Superior temporal gyrus (tissue), 1 donor: ENCODE measurements around the gene SHMT1.
"Not testable (repeated sequence)": the region's sequence is repeated elsewhere in the genome, so short reads cannot be mapped to it uniquely, and the experiment has no call there.

Experiments used
- DNase-seq: peaks from one replicate; pipeline ENCODE4 v3.0.0-alpha.2; 2016; ENCODE audit errors: extremely low spot score

SHMT1 gene

GRCh38 chr17:18378614-18379013 is 15.3 kb upstream of the SHMT1 start:
- not testable (repeated sequence) for DNase-seq

GRCh38 chr17:18378205-18378505 is 14.8 kb upstream of the SHMT1 start:
- DNase-seq = no peak

GRCh38 chr17:18377437-18378204 is 14.3 kb upstream of the SHMT1 start, which contains the start of gene EVPLL:
Gene EVPLL (plus strand): TSS chr17:18377778. CDS start chr17:18380938, 3,160 bp downstream.
- DNase-seq = no peak

GRCh38 chr17:18374216-18374615 is 10.9 kb upstream of the SHMT1 start:
- DNase-seq = no peak

- not testable (repeated sequence) for DNase-seq
Measured at GRCh38 chr17:18373181-18373580, 9.8 kb upstream of the SHMT1 start.

GRCh38 chr17:18371455-18371854 is 8.1 kb upstream of the SHMT1 start:
- DNase-seq = no peak

GRCh38 chr17:18370761-18371160 is 7.4 kb upstream of the SHMT1 start:
- no peak for DNase-seq

- DNase-seq = no peak
Measured at GRCh38 chr17:18368946-18369345, 5.6 kb upstream of the SHMT1 start.

GRCh38 chr17:18364166-18364565 is 816 bp upstream of the SHMT1 start:
- no peak for DNase-seq

GRCh38 chr17:18362698-18363100 is 651 bp downstream of the SHMT1 start:
- DNase-seq = peak; percentile 93

GRCh38 chr17:18361837-18362697 is 1.3 kb downstream of the SHMT1 start:
- DNase-seq = peak; percentile 62

GRCh38 chr17:18360518-18360917 is 2.8 kb downstream of the SHMT1 start:
- no peak for DNase-seq

- DNase-seq = peak; percentile 39
Measured at GRCh38 chr17:18356624-18357023, 6.7 kb downstream of the SHMT1 start.

GRCh38 chr17:18353541-18353940 is 9.8 kb downstream of the SHMT1 start:
- DNase-seq = no peak

GRCh38 chr17:18344021-18344420 is 19.3 kb downstream of the SHMT1 start:
- DNase-seq = no peak

- DNase-seq = no peak
Measured at GRCh38 chr17:18339933-18340332, 23.4 kb downstream of the SHMT1 start.

- DNase-seq = not testable (repeated sequence)
Measured at GRCh38 chr17:18338158-18338557, 25.2 kb downstream of the SHMT1 start.

GRCh38 chr17:18332909-18333489 is 30.4 kb downstream of the SHMT1 start:
- DNase-seq = no peak

- no peak for DNase-seq
Measured at GRCh38 chr17:18331879-18332278, 31.5 kb downstream of the SHMT1 start.

GRCh38 chr17:18328643-18329204 is 34.6 kb downstream of the SHMT1 start:
- DNase-seq = no peak

- DNase-seq = no peak
Measured at GRCh38 chr17:18327556-18327955, 35.8 kb downstream of the SHMT1 start.

- DNase-seq = no peak
Measured at GRCh38 chr17:18327093-18327492, 36.3 kb downstream of the SHMT1 start.
